ENCODE measurements around the gene CADPS.

CADPS gene

GRCh38 chr3:62632510-62633294, 242.5 kb downstream of the CADPS start:
- no peak for DNase-seq

- no peak for DNase-seq
These were observed 243.7 kb downstream of the CADPS start for GRCh38 chr3:62631488-62631887.

GRCh38 chr3:62630664-62631063, 244.6 kb downstream of the CADPS start:
- DNase-seq, result no peak

GRCh38 chr3:62625268-62625667, 249.9 kb downstream of the CADPS start:
- DNase-seq, result no peak

GRCh38 chr3:62624185-62624584, 251.0 kb downstream of the CADPS start:
- no peak for DNase-seq

- peak; percentile 65 for DNase-seq
These were observed 252.6 kb downstream of the CADPS start for GRCh38 chr3:62622553-62623174.

GRCh38 chr3:62621925-62622324, 253.3 kb downstream of the CADPS start:
- DNase-seq, result no peak

GRCh38 chr3:62621176-62621575, 254.0 kb downstream of the CADPS start:
- DNase-seq, result peak; percentile 52

GRCh38 chr3:62615258-62615849, 259.9 kb downstream of the CADPS start:
- peak; percentile 46 for DNase-seq

- DNase-seq, result no peak
These were observed 260.7 kb downstream of the CADPS start for GRCh38 chr3:62614527-62614926.

- DNase-seq, result peak; percentile 87
These were observed 263.5 kb downstream of the CADPS start for GRCh38 chr3:62611541-62612240.

GRCh38 chr3:62607287-62608029, 267.8 kb downstream of the CADPS start:
- DNase-seq, result peak; percentile 93

GRCh38 chr3:62605413-62606068, 269.7 kb downstream of the CADPS start:
- DNase-seq, result no peak

- DNase-seq, result peak; percentile 47
These were observed 270.4 kb downstream of the CADPS start for GRCh38 chr3:62604751-62605351.

GRCh38 chr3:62604298-62604697, 270.9 kb downstream of the CADPS start:
- peak; percentile 84 for DNase-seq

GRCh38 chr3:62602987-62603386, 272.2 kb downstream of the CADPS start:
- no peak for DNase-seq

GRCh38 chr3:62602129-62602770, 273.0 kb downstream of the CADPS start:
- DNase-seq, result no peak

GRCh38 chr3:62601238-62602070, 273.8 kb downstream of the CADPS start:
- peak; percentile 81 for DNase-seq

GRCh38 chr3:62600033-62600432, 275.2 kb downstream of the CADPS start:
- no peak for DNase-seq

- no peak for DNase-seq
These were observed 277.7 kb downstream of the CADPS start for GRCh38 chr3:62597491-62597890.
